GM12865 (cell line): ENCODE data around the gene VAV3.

Source experiments
- DNase-seq: peaks from one replicate; pipeline ENCODE4 v3.0.0; 2010; ENCODE audit warnings: low read depth
- H3K4me3 ChIP-seq: 2 replicates; pipeline ENCODE4 v1.5.1; 2011; ENCODE audit warnings: mild to moderate bottlenecking, low read depth, low read length, control low read depth
- CTCF ChIP-seq: IDR thresholded peaks from 2 replicates; pipeline ENCODE4 v1.5.1; 2011; ENCODE audit warnings: low read length, control low read depth, low read depth, inconsistent platforms; ENCODE audit not compliant: insufficient read depth; ENCODE audit errors: missing control alignments

VAV3 gene

GRCh38 chr1:107972391-107973180 lies 7.6 kb upstream of the VAV3 start:
- TF ChIP-seq CTCF: no peak
- no peak overlapping the region for H3K4me3 ChIP-seq
- DNase-seq: no peak

- TF ChIP-seq CTCF: no peak
- DNase-seq: no peak
- no peak overlapping the region for H3K4me3 ChIP-seq
Measured at GRCh38 chr1:107966550-107966949, 1.6 kb upstream of the VAV3 start.

- H3K4me3 ChIP-seq: peak overlapping the region; percentile 48
- DNase-seq: peak; percentile 39
- TF ChIP-seq CTCF: no peak
Measured at GRCh38 chr1:107964336-107965109, 457 bp downstream of the VAV3 start.

GRCh38 chr1:107963601-107964335 lies 1.2 kb downstream of the VAV3 start:
- H3K4me3 ChIP-seq: peak overlapping the region; percentile 48

GRCh38 chr1:107963008-107963407 lies 2.0 kb downstream of the VAV3 start:
- no peak for TF ChIP-seq CTCF
- no peak for DNase-seq
- H3K4me3 ChIP-seq: peak overlapping the region; percentile 48

More at GRCh38 chr1:107963601-107964335, 1.2 kb downstream of the VAV3 start:
- no peak for TF ChIP-seq CTCF
- DNase-seq: peak; percentile 91

GRCh38 chr1:107954719-107955415 lies 10.1 kb downstream of the VAV3 start:
- no peak for TF ChIP-seq CTCF
- H3K4me3 ChIP-seq: no peak overlapping the region
- DNase-seq: no peak
